HCT116 (cell line): ENCODE data around the gene TMEM205. TPM values are rescaled to one million over a fixed set of nuclear protein-coding genes. Genes with fewer than 3 reads are reported as not detected.

ENCODE experiments used
- ATAC-seq: fragments of 200-7000 bp; cut with Tn5 transposase; 2 replicates; pipeline ENCODE4 v1.9.1; 2020; ENCODE audit warnings: mild to moderate bottlenecking, moderate library complexity
- BruUV-seq: library from RNA; stranded (reverse); fragments of 400-500 nt; replicated peaks from 2 replicates; lab custom pipeline; 2021; lab: Mats Ljungman, UMichigan
- CTCF ChIA-PET: fragments of 300-600 bp; sonication (Branson Sonifier 250); formaldehyde crosslinking; loops from one replicate; lab custom pipeline; 2021; ENCODE audit warnings: antibody characterized with exemption; lab: Charles Lee
- POLR2A ChIA-PET: fragments of 300-600, 350-600 bp; sonication (Branson Sonifier 250); formaldehyde crosslinking; loops from one replicate; lab custom pipeline; 2021; ENCODE audit warnings: antibody characterized with exemption; lab: Charles Lee
- RAD21 ChIA-PET, 2 experiments: fragments of 300-600 bp; sonication (Branson Sonifier 250); formaldehyde crosslinking; loops; one replicate each; lab custom pipeline; 2023; ENCODE audit warnings: low total read pairs in 2 of 2; ENCODE audit not compliant: uncharacterized antibody in 2 of 2, unreplicated experiment in 2 of 2, low non-redundant PET in 1 of 2; lab: Charles Lee
- DNase-seq: peaks from one replicate; pipeline ENCODE4 v3.0.0-alpha.2; 2010; ENCODE audit warnings: low read depth, low spot score
- H2AFZ ChIP-seq: fragments of 200-600 bp; shearing (Covaris generic), sonication (generic); 2 replicates; pipeline ENCODE4 v1.6.1; 2017; ENCODE audit warnings: low read depth, mixed run types, mixed read lengths, antibody characterized with exemption, low read length; ENCODE audit not compliant: poor library complexity, severe bottlenecking
- H3K27ac ChIP-seq: 2 replicates; pipeline ENCODE4 v1.5.1; 2012; ENCODE audit warnings: low read depth, low read length
- H3K27me3 ChIP-seq: fragments of 200-600 bp; sonication (generic); 2 replicates; pipeline ENCODE4 v1.6.1; 2016; ENCODE audit warnings: mixed run types, low read length, mixed read lengths; ENCODE audit not compliant: insufficient read depth
- H3K36me3 ChIP-seq, 2 experiments: fragments of 200-500 bp in 1 of 2; fragments of 200-600 bp in 1 of 2; sonication (Bioruptor generic) in 1 of 2; sonication (generic) in 1 of 2; 2 replicates each; pipeline versions ENCODE4 v1.5.1 to v1.6.1; 2014 to 2016; ENCODE audit warnings: low read length in 2 of 2, inconsistent platforms in 1 of 2, mixed read lengths in 1 of 2, mixed run types in 1 of 2; ENCODE audit not compliant: insufficient read depth in 2 of 2, control insufficient read depth in 1 of 2
- H3K4me1 ChIP-seq, 2 experiments: fragments of 200-600 bp in 1 of 2; sonication (generic) in 1 of 2; 2 replicates each; pipeline versions ENCODE4 v1.5.1 to v1.6.1; 2012 to 2017; ENCODE audit warnings: low read length in 2 of 2, inconsistent platforms in 1 of 2, mild to moderate bottlenecking in 1 of 2, mixed read lengths in 1 of 2, mixed run types in 1 of 2, moderate library complexity in 1 of 2; ENCODE audit not compliant: insufficient read depth in 2 of 2, control insufficient read depth in 1 of 2
- H3K4me2 ChIP-seq: fragments of 200-600 bp; sonication (generic); 2 replicates; pipeline ENCODE4 v1.6.1; 2017; ENCODE audit warnings: mixed run types, low read length, mixed read lengths
- H3K4me3 ChIP-seq, 2 experiments: fragments of 200-600 bp in 1 of 2; sonication (generic) in 1 of 2; replicated peaks in 1 of 2; 2 replicates each; pipeline ENCODE4 v1.5.1; 2011 to 2016; ENCODE audit warnings: low read length in 2 of 2, control low read depth in 1 of 2, low read depth in 1 of 2, mild to moderate bottlenecking in 1 of 2, mixed read lengths in 1 of 2, mixed run types in 1 of 2
- H3K79me2 ChIP-seq: fragments of 200-600 bp; sonication (generic); 2 replicates; pipeline ENCODE4 v1.6.1; 2017; ENCODE audit warnings: mild to moderate bottlenecking, mixed run types, low read length, moderate library complexity, mixed read lengths; ENCODE audit not compliant: insufficient read depth
- H3K9ac ChIP-seq: fragments of 200-600 bp; sonication (generic); 2 replicates; pipeline ENCODE4 v1.6.1; 2016; ENCODE audit warnings: low read length, mixed read lengths
- H3K9me2 ChIP-seq: fragments of 200-600 bp; sonication (generic), shearing (Covaris generic); 2 replicates; pipeline ENCODE4 v1.6.1; 2017; ENCODE audit warnings: mixed run types, mild to moderate bottlenecking, moderate library complexity; ENCODE audit not compliant: insufficient read depth
- H3K9me3 ChIP-seq, 2 experiments: fragments of 200-500 bp in 1 of 2; fragments of 200-600 bp in 1 of 2; sonication (Bioruptor generic) in 1 of 2; sonication (generic) in 1 of 2; 2 replicates each; pipeline ENCODE4 v1.6.1; 2014 to 2017; ENCODE audit warnings: low read length in 2 of 2, mixed read lengths in 2 of 2, inconsistent platforms in 1 of 2, low read depth in 1 of 2, mild to moderate bottlenecking in 1 of 2, mixed run types in 1 of 2, moderate library complexity in 1 of 2; ENCODE audit not compliant: control insufficient read depth in 1 of 2, insufficient read depth in 1 of 2
- H4K20me1 ChIP-seq: fragments of 200-600 bp; sonication (generic), shearing (Covaris generic); 2 replicates; pipeline ENCODE4 v1.6.1; 2017; ENCODE audit warnings: mixed run types, mild to moderate bottlenecking, moderate library complexity; ENCODE audit not compliant: insufficient read depth
- EGR1 ChIP-seq: IDR thresholded peaks from 2 replicates; pipeline ENCODE4 v1.6.1; 2012; ENCODE audit warnings: low read depth
- FOSL1 ChIP-seq: IDR thresholded peaks from 2 replicates; pipeline ENCODE4 v1.6.1; 2012; ENCODE audit warnings: low read depth
- POLR2A ChIP-seq: IDR thresholded peaks from 2 replicates; pipeline ENCODE4 v1.7.0; 2011; ENCODE audit warnings: borderline replicate concordance; ENCODE audit not compliant: insufficient read depth, insufficient read length; ENCODE audit errors: extremely low read depth
- POLR2AphosphoS5 ChIP-seq: IDR thresholded peaks from 2 replicates; pipeline ENCODE4 v1.6.1; 2011; ENCODE audit warnings: mild to moderate bottlenecking, low read depth, low read length, moderate library complexity
- RAD21 ChIP-seq: IDR thresholded peaks from 2 replicates; pipeline ENCODE4 v1.6.1; 2012; ENCODE audit warnings: low read depth, mild to moderate bottlenecking
- REST ChIP-seq: IDR thresholded peaks from 2 replicates; pipeline ENCODE4 v1.6.1; 2012; ENCODE audit warnings: low read depth
- TCF7L2 ChIP-seq: IDR thresholded peaks from 2 replicates; pipeline ENCODE4 v1.7.0; 2011; ENCODE audit warnings: borderline replicate concordance, inconsistent platforms; ENCODE audit not compliant: insufficient read depth, insufficient read length; ENCODE audit errors: extremely low read depth
- ZFX ChIP-seq: fragments of 450-650 bp; IDR thresholded peaks from 2 replicates; pipeline ENCODE4 v1.6.1; 2017
- intact Hi-C: fragments of 100-400 bp; cut with micrococcal nuclease; formaldehyde crosslinking; loops from 2 replicates; pipeline ENCODE4 v1.10.0; 2022
- total RNA-seq: library from RNA; stranded (reverse); gene quantifications from one replicate; pipeline ENCODE4 v1.2.1, GENCODE V29; 2021; ENCODE audit not compliant: unreplicated experiment
- TF ChIP-seq, protein P1 (sequence below), 3 experiments: fragments of 200-600 bp in 1 of 3; sonication (generic) in 1 of 3; IDR thresholded peaks in 2 of 3; conservative IDR thresholded peaks in 1 of 3; 2 replicates each; pipeline ENCODE4 v1.5.1; 2012 to 2017; ENCODE audit warnings: low read depth in 2 of 3, low read length in 2 of 3, antibody characterized with exemption in 1 of 3, borderline replicate concordance in 1 of 3, control low read depth in 1 of 3, mild to moderate bottlenecking in 1 of 3, mixed read lengths in 1 of 3, mixed run types in 1 of 3, moderate library complexity in 1 of 3; ENCODE audit not compliant: insufficient read depth in 1 of 3
- TF ChIP-seq, protein P2 (sequence below): IDR thresholded peaks from 2 replicates; pipeline ENCODE4 v1.6.1; 2012

Gene TMEM205
- total RNA-seq, 1 experiment from 2014 or later = 55.9 TPM

- no peak for TF ChIP-seq REST
- TF ChIP-seq TCF7L2 = no peak
- no peak for TF ChIP-seq RAD21
- TF ChIP-seq, all 23 proteins: peak for 0
Observed at GRCh38 chr19:11361771-11362731, 16.0 kb upstream of the TMEM205 start (continued).

DNA sequence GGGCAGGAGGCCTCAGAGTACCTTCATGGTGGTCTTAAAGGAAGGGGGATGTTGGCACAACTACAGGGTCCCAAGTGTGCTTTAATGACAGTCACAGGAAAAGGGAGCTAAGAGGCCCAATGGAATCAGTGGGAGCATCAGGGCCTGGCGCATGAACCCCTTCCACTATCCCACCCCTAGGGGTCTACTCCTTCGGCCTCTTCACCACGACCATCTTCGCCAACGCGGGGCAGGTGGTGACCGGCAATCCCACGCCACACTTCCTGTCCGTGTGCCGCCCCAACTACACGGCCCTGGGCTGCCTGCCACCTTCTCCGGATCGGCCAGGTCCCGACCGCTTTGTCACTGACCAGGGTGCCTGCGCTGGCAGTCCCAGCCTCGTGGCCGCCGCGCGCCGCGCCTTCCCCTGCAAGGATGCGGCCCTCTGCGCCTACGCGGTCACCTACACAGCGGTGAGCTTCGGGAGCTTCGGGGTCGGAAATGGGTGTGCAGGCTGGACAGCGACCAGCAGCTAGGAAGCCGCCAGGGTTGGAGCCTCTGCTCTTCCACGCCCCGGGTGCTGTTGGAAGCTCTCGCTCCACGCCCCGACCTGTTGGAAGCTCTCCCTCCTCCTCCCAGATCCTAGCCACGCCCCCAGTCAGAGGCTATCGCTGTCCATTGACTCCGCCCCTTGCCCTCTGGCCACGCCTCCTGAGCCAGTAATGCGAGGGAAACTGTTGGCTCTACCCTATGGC is 15.1 kb upstream of the TMEM205 start:
- no peak overlapping the region for H3K9ac ChIP-seq
- H3K4me3 ChIP-seq = no peak overlapping the region
- H3K27ac ChIP-seq = peak overlapping the region; percentile 27; the same call in 1 of the 2 replicates
- no TSS peak for BruUV-seq
- intact Hi-C loops = no loop called here
- no peaks in the 10 kb centered on the region for H4K20me1 ChIP-seq
- RAD21 ChIA-PET = no interaction called here
- no peaks in the 10 kb centered on the region for H3K9me2 ChIP-seq
- POLR2A ChIA-PET = interaction anchor here (1.8 kb wide), 1 partner anchor 13 kb away, joined by 11 read pairs; the partner anchor contains the start of gene SWSAP1
- CTCF ChIA-PET = interaction anchor here (0.6 kb wide), 1 partner anchor 226 kb away, joined by 3 read pairs; no protein-coding TSS in a partner anchor
- no peaks in the 10 kb centered on the region for H3K79me2 ChIP-seq
- H2AFZ ChIP-seq = no peak overlapping the region
- no peaks in the 10 kb centered on the region for H3K27me3 ChIP-seq
- DNase-seq (no peak), ATAC-seq (peak; percentile 89)
- H3K9me3 ChIP-seq = no peaks in the 10 kb centered on the region
- 0 out of 2 replicates have a peak overlapping the region, but pooled peaks have one; percentile 2 for H3K4me2 ChIP-seq
- H3K36me3 ChIP-seq = peaks cover 0 to 2% of the 10 kb centered on the region in 2 experiments; a peak in 1 of 4 replicates
- peaks cover 5 to 13% of the 10 kb centered on the region in 2 experiments for H3K4me1 ChIP-seq
- no peak for TF ChIP-seq TCF7L2
- TF ChIP-seq REST = no peak
- TF ChIP-seq EGR1 = no peak
- TF ChIP-seq, protein P1, sequence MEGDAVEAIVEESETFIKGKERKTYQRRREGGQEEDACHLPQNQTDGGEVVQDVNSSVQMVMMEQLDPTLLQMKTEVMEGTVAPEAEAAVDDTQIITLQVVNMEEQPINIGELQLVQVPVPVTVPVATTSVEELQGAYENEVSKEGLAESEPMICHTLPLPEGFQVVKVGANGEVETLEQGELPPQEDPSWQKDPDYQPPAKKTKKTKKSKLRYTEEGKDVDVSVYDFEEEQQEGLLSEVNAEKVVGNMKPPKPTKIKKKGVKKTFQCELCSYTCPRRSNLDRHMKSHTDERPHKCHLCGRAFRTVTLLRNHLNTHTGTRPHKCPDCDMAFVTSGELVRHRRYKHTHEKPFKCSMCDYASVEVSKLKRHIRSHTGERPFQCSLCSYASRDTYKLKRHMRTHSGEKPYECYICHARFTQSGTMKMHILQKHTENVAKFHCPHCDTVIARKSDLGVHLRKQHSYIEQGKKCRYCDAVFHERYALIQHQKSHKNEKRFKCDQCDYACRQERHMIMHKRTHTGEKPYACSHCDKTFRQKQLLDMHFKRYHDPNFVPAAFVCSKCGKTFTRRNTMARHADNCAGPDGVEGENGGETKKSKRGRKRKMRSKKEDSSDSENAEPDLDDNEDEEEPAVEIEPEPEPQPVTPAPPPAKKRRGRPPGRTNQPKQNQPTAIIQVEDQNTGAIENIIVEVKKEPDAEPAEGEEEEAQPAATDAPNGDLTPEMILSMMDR (IDR thresholded peaks at IDR 0.05 in 2 of 3, conservative IDR thresholded peaks at IDR 0.05 in 1 of 3; ENCODE audit: borderline replicate concordance in 1 of 3, insufficient read depth in 1 of 3, low read depth in 2 of 3, low read length in 2 of 3) = no peak
- TF ChIP-seq POLR2AphosphoS5 = no peak
- no peak for TF ChIP-seq ZFX
- TF ChIP-seq POLR2A = no peak
- TF ChIP-seq FOSL1 = no peak
- TF ChIP-seq, protein P2, sequence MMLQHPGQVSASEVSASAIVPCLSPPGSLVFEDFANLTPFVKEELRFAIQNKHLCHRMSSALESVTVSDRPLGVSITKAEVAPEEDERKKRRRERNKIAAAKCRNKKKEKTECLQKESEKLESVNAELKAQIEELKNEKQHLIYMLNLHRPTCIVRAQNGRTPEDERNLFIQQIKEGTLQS = no peak
